ENCODE measurements around the gene MSL3B.

The MSL3B gene

GRCh38 chr2:233857511-233858141 lies 10.6 kb downstream of the MSL3B start (continued):
- TF ChIP-seq ATF1 (CRISPR knock-in tag; IDR thresholded peaks at IDR 0.05) (no peak), ATF1 (tag; IDR thresholded peaks at IDR 0.05) (peak; percentile 51; the same call in 1 of the 2 replicates), NONO (IDR thresholded peaks at IDR 0.05; ENCODE audit: low read depth in 2 of 2, low read length in 1 of 2) (no peak), ZBED1 (IDR thresholded peaks at IDR 0.05) (no peak), ZNF184 (CRISPR knock-in tag; IDR thresholded peaks at IDR 0.05) (no peak), TAF7 (tag; IDR thresholded peaks at IDR 0.05) (no peak), MEF2A (IDR thresholded peaks at IDR 0.05; ENCODE audit: control insufficient read depth, low read depth, low read length) (no peak), EZH2 (IDR thresholded peaks at IDR 0.05; ENCODE audit: borderline replicate concordance, low read depth, low read length) (no peak), ZNF655 (CRISPR knock-in tag; IDR thresholded peaks at IDR 0.05) (no peak), ZNF778 (CRISPR knock-in tag; IDR thresholded peaks at IDR 0.05) (no peak), ZBTB43 (CRISPR knock-in tag; IDR thresholded peaks at IDR 0.05) (no peak), ZNF586 (CRISPR knock-in tag; conservative IDR thresholded peaks at IDR 0.05) (no peak), ZNF121 (CRISPR knock-in tag; conservative IDR thresholded peaks at IDR 0.05) (no peak), ESRRB (CRISPR knock-in tag; IDR thresholded peaks at IDR 0.05; ENCODE audit: borderline replicate concordance) (no peak), HDGF (IDR thresholded peaks at IDR 0.05) (no peak), ZNF324 (CRISPR knock-in tag; IDR thresholded peaks at IDR 0.05) (no peak), RBM22 (IDR thresholded peaks at IDR 0.05; ENCODE audit: low read depth, low read length, poor library complexity, severe bottlenecking) (no peak), TBP (optimal IDR thresholded peaks at IDR 0.05; ENCODE audit: low read depth, low read length) (peak; percentile 24), MED1 (CRISPR knock-in tag; IDR thresholded peaks at IDR 0.05; ENCODE audit: borderline replicate concordance) (no peak), ZNF766 (CRISPR knock-in tag; conservative IDR thresholded peaks at IDR 0.05) (no peak), FUS (optimal IDR thresholded peaks at IDR 0.05; ENCODE audit: low read depth, low read length) (no peak), BHLHE40 (IDR thresholded peaks at IDR 0.05; ENCODE audit: low read length) (no peak), UBTF (IDR thresholded peaks at IDR 0.05; ENCODE audit: borderline replicate concordance in 1 of 2, low read depth in 2 of 2, low read length in 2 of 2) (no peak), RCOR1 (IDR thresholded peaks at IDR 0.05; ENCODE audit: borderline replicate concordance in 1 of 2, low read depth in 2 of 2, low read length in 2 of 2) (peak in 1 of 2 experiments; percentile 79; a peak in 1 of 4 replicates), NFYB (IDR thresholded peaks at IDR 0.05; ENCODE audit: extremely low read depth, insufficient read length) (no peak), SPI1 (IDR thresholded peaks at IDR 0.05; ENCODE audit: borderline replicate concordance, low read depth, low read length) (no peak)

All from K562 (cell line).